ENCODE data around the gene SLC2A13. TPM values are rescaled to one million over a fixed set of nuclear protein-coding genes. Genes with fewer than 3 reads are reported as not detected.

The SLC2A13 gene
- total RNA-seq, 1 experiment from 2014 or later: 7.0 TPM

DNA sequence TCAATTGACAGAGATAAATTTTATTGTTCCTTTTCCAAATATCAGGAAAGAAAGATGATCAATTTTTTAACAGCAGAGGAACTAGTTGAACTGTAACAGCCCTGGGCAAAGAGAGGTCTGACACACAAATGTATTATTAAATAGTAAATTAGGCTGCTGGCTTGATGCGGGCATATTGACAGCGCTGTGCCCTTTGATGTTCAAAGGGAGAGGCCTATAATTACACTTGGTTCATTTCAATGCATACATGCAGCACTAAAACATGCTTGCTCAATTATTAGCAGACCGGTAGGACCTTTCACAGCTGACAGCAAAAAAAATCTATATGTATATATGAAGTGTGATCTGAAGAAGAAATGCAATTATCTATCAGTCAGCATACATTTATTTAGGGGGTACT, 219.8 kb downstream of the SLC2A13 start:
- H3T11ph ChIP-seq (ENCODE audit: low read length): no peak overlapping the region
- 0 out of 7 replicates have a peak overlapping the region, but pooled peaks of 1 of the 3 experiments have one; percentile 30 for H3K27ac Mint-ChIP-seq
- no peak overlapping the region for H2BK12ac ChIP-seq (ENCODE audit: insufficient read length, low read depth, low read length)
- H3K36me3 Mint-ChIP-seq (ENCODE audit: insufficient read depth in 1 of 3, low read depth in 3 of 3): peaks cover 0 to 4% (median 3%) of the 10 kb centered on the region in 3 experiments; a peak in 4 of 7 replicates
- H2BK20ac ChIP-seq (ENCODE audit: low read depth, low read length, poor library complexity, severe bottlenecking): no peak overlapping the region
- no peak for DNase-seq
- H3K9me3 Mint-ChIP-seq: peaks cover 0 to 7% of the 10 kb centered on the region in 2 experiments; a peak in 3 of 5 replicates
- no peak overlapping the region for H3K4ac ChIP-seq (ENCODE audit: low read depth, low read length)
- H2BK15ac ChIP-seq (ENCODE audit: low read depth, low read length): no peak overlapping the region
- H3K4me1 Mint-ChIP-seq: peaks cover 9 to 17% of the 10 kb centered on the region in 2 experiments; a peak in 3 of 4 replicates
- H4K8ac ChIP-seq (replicated peaks; ENCODE audit: insufficient read length, low read depth, low read length): no peak overlapping the region
- H2BK5ac ChIP-seq (ENCODE audit: insufficient read length, low read length): no peak overlapping the region
- TF ChIP-seq, protein P1, sequence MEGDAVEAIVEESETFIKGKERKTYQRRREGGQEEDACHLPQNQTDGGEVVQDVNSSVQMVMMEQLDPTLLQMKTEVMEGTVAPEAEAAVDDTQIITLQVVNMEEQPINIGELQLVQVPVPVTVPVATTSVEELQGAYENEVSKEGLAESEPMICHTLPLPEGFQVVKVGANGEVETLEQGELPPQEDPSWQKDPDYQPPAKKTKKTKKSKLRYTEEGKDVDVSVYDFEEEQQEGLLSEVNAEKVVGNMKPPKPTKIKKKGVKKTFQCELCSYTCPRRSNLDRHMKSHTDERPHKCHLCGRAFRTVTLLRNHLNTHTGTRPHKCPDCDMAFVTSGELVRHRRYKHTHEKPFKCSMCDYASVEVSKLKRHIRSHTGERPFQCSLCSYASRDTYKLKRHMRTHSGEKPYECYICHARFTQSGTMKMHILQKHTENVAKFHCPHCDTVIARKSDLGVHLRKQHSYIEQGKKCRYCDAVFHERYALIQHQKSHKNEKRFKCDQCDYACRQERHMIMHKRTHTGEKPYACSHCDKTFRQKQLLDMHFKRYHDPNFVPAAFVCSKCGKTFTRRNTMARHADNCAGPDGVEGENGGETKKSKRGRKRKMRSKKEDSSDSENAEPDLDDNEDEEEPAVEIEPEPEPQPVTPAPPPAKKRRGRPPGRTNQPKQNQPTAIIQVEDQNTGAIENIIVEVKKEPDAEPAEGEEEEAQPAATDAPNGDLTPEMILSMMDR (conservative IDR thresholded peaks at IDR 0.05): no peak
- H3K79me2 ChIP-seq (ENCODE audit: insufficient read depth, low read length): no peaks in the 10 kb centered on the region
- no peak overlapping the region for H3K27ac ChIP-seq (ENCODE audit: insufficient read length, low read depth, low read length)
- H3K27me3 ChIP-seq (ENCODE audit: insufficient read depth, low read length): no peaks in the 10 kb centered on the region
- H2AK5ac ChIP-seq (ENCODE audit: insufficient read length, low read length): no peak overlapping the region
- no peak overlapping the region for H2AFZ ChIP-seq (ENCODE audit: low read length)
- no peak overlapping the region for H4K91ac ChIP-seq (ENCODE audit: insufficient read length, low read depth, low read length)
- no peak overlapping the region for H3K23ac ChIP-seq (ENCODE audit: insufficient read length, low read depth, low read length)
- no peak overlapping the region for H4K5ac ChIP-seq (ENCODE audit: insufficient read length, low read depth, low read length)
- H3K4me2 ChIP-seq (ENCODE audit: insufficient read depth, insufficient read length, low read length): no peak overlapping the region
- no peak overlapping the region for H3K56ac ChIP-seq (ENCODE audit: insufficient read length, low read depth, low read length)
- no peaks in the 10 kb centered on the region for H3K9me3 ChIP-seq (ENCODE audit: control insufficient read depth, low read depth, low read length)
- H3K79me1 ChIP-seq (ENCODE audit: insufficient read depth, low read depth, low read length, poor library complexity, severe bottlenecking): no peaks in the 10 kb centered on the region
- no peaks in the 10 kb centered on the region for H3K27me3 Mint-ChIP-seq (ENCODE audit: low read depth)
- H3K14ac ChIP-seq (ENCODE audit: insufficient read depth, low read length): no peak overlapping the region
- H3K9ac ChIP-seq (ENCODE audit: extremely low read depth, insufficient read length, low read length): no peak overlapping the region
- no peaks in the 10 kb centered on the region for H3K4me1 ChIP-seq (ENCODE audit: insufficient read depth, low read length)
- no peaks in the 10 kb centered on the region for H4K20me1 ChIP-seq (ENCODE audit: control insufficient read depth, insufficient read depth, insufficient read length)
- H2BK120ac ChIP-seq (ENCODE audit: low read depth, low read length, poor library complexity, severe bottlenecking): no peak overlapping the region
- WGBS (ENCODE audit: extremely low coverage, insufficient read length, low lambda C conversion rate): no CpG with 5 or more reads among the region's 3 CpGs
- H3K23me2 ChIP-seq (ENCODE audit: insufficient read length, low read depth, low read length, poor library complexity, severe bottlenecking): no peaks in the 10 kb centered on the region
- H3K18ac ChIP-seq (ENCODE audit: insufficient read length, low read depth, low read length): no peak overlapping the region
- no peak overlapping the region for H3K4me3 Mint-ChIP-seq
